Measurements from ENCODE around the gene TRIM29. TPM values are rescaled to one million over a fixed set of nuclear protein-coding genes. Genes with fewer than 3 reads are reported as not detected.

The TRIM29 gene
- polyA plus RNA-seq, 3 donors from 2014 or later: not detected

DNA sequence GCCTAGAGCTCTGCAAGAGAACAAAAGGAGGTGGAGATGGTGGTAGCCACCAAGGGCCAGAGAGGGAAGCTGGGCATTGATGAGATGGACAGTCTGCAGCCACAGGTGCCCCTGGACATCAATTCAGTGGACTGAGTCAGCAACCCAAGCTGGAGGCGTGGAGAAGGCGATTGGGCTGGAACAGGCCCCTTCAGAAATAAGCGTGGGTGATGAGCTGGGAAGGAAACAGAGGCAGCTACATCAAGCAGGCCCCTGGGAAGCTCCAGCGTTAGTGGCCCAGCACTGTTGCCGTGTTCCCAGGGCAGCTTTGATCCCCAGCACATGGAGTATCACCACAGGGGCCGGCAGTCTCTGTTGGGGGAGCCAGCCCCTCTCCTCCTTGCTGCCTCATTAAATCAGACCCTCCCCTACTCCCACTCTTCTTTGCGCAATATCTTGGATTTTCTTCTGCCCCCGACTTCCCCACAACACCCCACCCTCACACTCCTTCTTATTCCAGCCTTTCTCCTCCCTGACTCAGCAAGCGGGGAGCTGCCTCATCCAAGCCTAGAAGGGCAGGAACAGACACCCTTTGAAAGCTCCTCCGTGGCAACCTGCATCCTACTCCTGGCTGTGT, 41.3 kb upstream of the TRIM29 start:
- Mint-ChIP-seq H3K4me3 (no peak overlapping the region), H3K27me3 (ENCODE audit: low read depth in 3 of 3) (peaks cover 1 to 7% (median 6%) of the 10 kb centered on the region in 3 donors), H3K9me3 (no peaks in the 10 kb centered on the region), H3K27ac (peak overlapping the region in 1 of 6 donors; percentile 0), H3K36me3 (no peaks in the 10 kb centered on the region), H3K4me1 (no peaks in the 10 kb centered on the region)
- no peak for DNase-seq

DNA sequence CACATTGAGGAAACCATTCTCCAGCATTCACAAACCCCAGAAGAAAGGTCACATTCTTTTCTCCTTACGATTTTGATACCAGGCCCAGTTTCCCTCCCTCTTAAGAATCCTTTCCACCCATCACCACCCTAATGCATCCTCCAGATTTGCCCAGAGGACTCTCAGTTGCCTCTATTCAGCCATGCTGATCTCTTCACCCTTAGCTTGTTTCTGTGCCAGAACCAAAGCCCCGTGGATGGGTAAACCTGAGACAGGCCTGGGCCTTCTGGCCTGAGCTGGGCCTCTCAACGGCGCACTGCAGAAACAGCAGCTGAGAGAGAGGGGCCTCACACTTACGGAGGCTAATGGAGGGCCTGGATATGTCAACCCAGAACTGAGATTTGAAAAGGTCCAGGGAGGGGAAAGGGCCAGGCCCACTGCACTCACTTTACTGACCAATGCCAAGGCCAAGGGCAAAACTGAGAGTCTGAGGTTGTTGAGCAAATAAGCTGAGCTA, 40.7 kb upstream of the TRIM29 start:
- H3K4me3 Mint-ChIP-seq: no peak overlapping the region
- H3K27me3 Mint-ChIP-seq (ENCODE audit: low read depth in 3 of 3): peaks cover 1 to 7% (median 7%) of the 10 kb centered on the region in 3 donors
- no peaks in the 10 kb centered on the region for H3K9me3 Mint-ChIP-seq
- no peaks in the 10 kb centered on the region for H3K4me1 Mint-ChIP-seq
- DNase-seq: no peak
- H3K36me3 Mint-ChIP-seq: no peaks in the 10 kb centered on the region
- peak overlapping the region in 1 of 6 donors; percentile 0 for H3K27ac Mint-ChIP-seq

DNA sequence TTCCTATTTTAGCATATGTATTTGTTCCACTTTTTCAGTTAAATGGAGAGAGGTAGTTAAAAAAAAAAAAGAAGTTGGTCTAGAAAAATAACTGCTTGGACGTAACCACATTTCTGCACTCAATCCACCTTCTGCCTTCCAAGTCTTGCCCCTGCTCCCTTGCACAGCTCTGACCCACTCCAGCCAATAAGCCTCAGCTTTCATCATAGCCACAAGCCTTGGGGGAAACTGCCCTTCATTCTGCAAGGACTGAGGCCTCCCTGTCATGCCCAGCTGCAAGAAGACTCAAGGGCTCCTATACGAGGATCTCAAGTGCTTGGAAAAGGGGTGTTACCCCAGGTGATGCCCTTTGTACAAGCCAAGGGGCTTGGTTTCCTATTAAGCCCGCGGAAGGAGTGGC, 37.0 kb upstream of the TRIM29 start:
- H3K27me3 Mint-ChIP-seq (ENCODE audit: low read depth in 3 of 3): peaks cover 2 to 15% (median 10%) of the 10 kb centered on the region in 3 donors
- no peak overlapping the region for H3K27ac Mint-ChIP-seq
- peaks cover 0 to 2% of the 10 kb centered on the region in 2 donors for H3K4me1 Mint-ChIP-seq

DNA sequence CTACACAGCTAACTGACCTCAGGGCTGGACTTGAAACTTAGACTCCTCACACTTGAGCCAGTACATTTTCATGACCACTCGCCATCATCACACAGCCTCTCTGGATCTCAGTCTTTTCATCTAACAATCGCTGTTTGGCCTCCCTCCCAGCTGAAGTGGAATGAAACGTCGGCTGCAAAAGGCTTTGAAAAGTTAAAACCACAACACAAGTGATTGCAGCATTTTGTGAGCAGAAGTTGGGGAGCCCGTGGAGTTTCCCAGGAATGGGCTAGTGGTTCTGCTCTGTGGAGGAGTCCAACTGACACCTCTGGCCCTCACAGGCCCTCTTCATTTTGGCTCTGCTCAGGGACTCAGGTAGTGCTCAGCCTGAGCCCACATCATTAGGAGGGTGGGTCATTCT, 35.9 kb upstream of the TRIM29 start:
- Mint-ChIP-seq H3K4me3 (no peak overlapping the region), H3K4me1 (peaks cover 1 to 5% of the 10 kb centered on the region in 2 donors), H3K36me3 (peaks cover 0 to 4% (median 0%) of the 10 kb centered on the region in 3 donors), H3K27me3 (ENCODE audit: low read depth in 3 of 3) (peaks cover 2 to 20% (median 9%) of the 10 kb centered on the region in 3 donors), H3K9me3 (no peaks in the 10 kb centered on the region), H3K27ac (no peak overlapping the region)
- DNase-seq: no peak

More for the DNA sequence above, 37.0 kb upstream of the TRIM29 start:
- Mint-ChIP-seq H3K36me3 (peaks cover 0 to 4% (median 0%) of the 10 kb centered on the region in 3 donors), H3K9me3 (no peaks in the 10 kb centered on the region), H3K4me3 (no peak overlapping the region)
- DNase-seq: no peak

DNA sequence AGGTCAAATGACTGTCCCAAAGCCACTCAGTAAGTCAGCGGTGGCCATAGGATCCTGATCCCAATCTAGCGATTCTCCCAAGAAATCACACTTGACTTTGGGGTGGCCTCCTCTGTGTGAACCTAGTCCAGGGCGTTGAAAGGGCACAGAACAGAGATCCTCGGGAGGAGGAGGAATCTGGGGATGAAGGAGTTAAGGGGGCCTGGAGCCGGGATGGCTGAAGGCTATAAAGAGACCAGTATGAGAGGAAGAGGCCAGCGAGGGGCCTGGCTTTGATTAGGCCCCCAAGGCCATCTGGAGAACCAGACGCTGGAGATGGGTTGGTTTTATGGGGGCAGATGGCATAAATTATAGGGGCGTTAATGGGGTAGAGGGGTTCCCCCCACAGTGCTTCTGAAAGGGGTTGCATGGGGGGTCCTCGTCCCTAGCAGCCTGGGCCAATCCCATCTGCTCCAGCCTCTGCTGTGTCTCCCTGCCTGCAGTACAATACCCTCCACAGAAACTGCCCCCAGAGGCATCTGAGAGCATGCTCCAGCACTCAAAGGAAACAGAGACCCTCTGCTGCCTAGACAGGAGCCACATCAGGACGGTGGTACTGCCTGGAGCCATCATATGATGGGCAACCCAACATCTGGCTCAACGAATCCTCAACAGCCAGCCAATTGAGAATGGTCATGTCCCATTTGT, 35.2 kb upstream of the TRIM29 start:
- H3K9me3 Mint-ChIP-seq: no peaks in the 10 kb centered on the region
- H3K27ac Mint-ChIP-seq: no peak overlapping the region
- no peak overlapping the region for H3K4me3 Mint-ChIP-seq
- peaks cover 6 to 9% of the 10 kb centered on the region in 2 donors for H3K4me1 Mint-ChIP-seq
- H3K36me3 Mint-ChIP-seq: peaks cover 0 to 4% (median 0%) of the 10 kb centered on the region in 3 donors
- DNase-seq: no peak
- H3K27me3 Mint-ChIP-seq (ENCODE audit: low read depth in 3 of 3): peaks cover 5 to 22% (median 9%) of the 10 kb centered on the region in 3 donors

DNA sequence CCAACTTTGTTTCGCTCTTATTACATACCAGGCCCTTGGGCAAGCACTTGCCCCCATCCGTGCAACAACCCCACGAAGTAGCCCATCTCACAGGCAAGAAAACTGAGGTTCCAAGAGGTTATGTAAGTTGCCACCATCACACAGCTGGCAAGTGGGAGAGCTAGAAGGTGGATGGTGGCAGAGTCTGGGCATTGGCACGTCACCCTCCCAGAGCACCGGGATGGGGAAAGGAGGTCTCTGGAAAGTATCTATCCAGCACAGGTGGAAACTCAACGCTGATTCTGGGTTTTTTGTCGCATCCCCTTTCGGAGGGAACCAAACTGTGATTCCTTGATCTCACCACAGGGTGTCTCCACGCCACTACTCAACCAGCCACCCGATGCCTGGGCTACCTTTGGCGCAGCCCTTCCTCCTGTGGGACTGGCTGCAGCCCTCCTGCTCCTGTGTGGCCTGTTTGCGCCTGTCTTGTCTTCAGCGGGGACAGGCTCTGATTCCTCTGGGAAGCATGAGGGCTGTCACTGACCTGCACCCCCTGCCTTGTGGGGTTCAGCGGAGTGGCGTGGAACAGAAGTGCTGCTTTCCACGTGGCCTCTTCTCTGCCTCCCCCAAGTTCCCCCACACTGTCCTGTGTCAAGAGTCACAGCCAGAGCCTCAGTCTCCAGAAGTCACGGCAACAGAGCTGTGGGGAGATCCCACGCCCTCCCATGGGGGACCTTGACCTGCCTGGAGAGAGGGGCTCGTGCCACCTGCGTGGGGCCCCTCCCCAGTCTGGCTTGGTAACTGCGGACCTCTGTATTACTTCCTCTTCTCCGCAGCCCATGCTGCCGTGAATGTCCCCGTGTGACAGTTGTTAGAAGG, 34.4 kb upstream of the TRIM29 start:
- no peak overlapping the region for H3K27ac Mint-ChIP-seq
- H3K27me3 Mint-ChIP-seq (ENCODE audit: low read depth in 3 of 3): peaks cover 5 to 24% (median 9%) of the 10 kb centered on the region in 3 donors
- peaks cover 6 to 9% of the 10 kb centered on the region in 2 donors for H3K4me1 Mint-ChIP-seq

DNA sequence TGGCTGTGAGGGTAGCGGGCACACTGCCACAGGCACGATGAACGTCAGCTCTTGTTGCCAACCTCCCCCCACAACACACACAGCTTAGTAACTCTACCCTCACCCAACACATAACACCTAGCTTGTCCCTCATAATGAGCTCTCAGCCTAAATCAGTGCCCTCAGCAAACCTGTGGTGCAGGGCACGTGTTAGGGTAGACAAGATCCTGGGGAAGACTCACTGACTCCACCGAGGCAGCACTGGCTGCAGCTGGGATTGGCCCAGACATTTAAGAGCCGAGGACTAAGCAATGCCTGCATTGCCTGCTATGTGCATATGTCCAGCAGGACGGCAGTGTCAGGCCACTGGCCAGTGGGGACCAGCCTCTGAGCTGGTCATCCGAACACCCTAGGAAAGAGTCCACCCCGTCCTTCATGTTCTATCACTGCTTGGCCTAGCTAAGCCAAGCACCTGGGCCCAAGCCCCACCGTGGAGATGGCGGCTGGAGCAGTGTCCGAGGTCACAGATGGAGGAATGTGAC, 32.9 kb upstream of the TRIM29 start:
- Mint-ChIP-seq H3K27me3 (ENCODE audit: low read depth in 3 of 3) (peaks cover 9 to 37% (median 11%) of the 10 kb centered on the region in 3 donors), H3K9me3 (peaks cover 0 to 2% (median 0%) of the 10 kb centered on the region in 6 donors), H3K36me3 (peaks cover 0 to 6% (median 4%) of the 10 kb centered on the region in 3 donors), H3K4me3 (peak overlapping the region in 1 of 5 donors; percentile 22), H3K27ac (no peak overlapping the region), H3K4me1 (peaks cover 6 to 9% of the 10 kb centered on the region in 2 donors)
- no peak for DNase-seq

More for the DNA sequence above, 34.4 kb upstream of the TRIM29 start:
- Mint-ChIP-seq H3K9me3 (no peaks in the 10 kb centered on the region), H3K4me3 (no peak overlapping the region), H3K36me3 (peaks cover 0 to 4% (median 0%) of the 10 kb centered on the region in 3 donors)
- DNase-seq: peak; percentile 14 to 27 (median 18)

DNA sequence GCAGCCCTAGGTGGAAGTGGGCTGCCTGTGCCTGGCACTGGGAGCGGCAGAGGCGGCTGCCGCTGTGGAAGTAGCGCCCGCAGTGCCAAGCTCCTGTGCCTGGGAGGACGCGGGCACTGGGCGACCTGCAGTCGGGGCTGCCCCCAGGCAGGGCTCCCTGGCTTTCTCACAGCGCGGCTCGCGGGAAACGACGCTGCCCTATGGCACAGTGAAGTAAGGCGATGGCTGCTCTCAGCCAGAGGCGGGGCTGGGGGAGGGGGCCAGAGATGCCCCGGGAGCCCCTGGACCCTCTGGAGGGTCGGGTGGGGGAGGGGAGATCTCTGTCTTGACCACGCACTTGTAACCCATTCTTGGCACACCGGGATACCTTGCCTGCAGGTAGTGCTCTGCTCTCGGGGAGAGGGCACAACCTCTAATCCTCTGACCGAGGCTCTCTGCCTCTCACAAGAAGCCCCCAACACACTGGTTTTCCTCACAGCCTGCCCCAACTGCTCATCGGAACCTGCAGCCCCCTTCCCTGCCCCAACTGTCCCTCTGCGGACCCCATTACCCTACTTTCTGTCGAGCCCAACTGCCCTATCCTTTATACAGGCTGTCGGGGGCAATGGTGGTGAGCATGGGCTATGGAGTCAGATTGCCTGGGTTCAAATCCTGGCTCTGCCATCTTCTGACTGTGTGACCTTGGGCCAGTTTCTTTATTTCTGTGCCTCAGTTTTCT, 32.2 kb upstream of the TRIM29 start:
- Mint-ChIP-seq H3K27me3 (ENCODE audit: low read depth in 3 of 3) (peaks cover 9 to 39% (median 16%) of the 10 kb centered on the region in 3 donors), H3K36me3 (peaks cover 0 to 8% (median 4%) of the 10 kb centered on the region in 3 donors), H3K4me1 (peaks cover 6 to 9% of the 10 kb centered on the region in 2 donors), H3K4me3 (peak overlapping the region in 2 of 5 donors; percentile 22 to 27), H3K9me3 (peaks cover 0 to 8% (median 2%) of the 10 kb centered on the region in 6 donors), H3K27ac (no peak overlapping the region)
- DNase-seq: no peak

DNA sequence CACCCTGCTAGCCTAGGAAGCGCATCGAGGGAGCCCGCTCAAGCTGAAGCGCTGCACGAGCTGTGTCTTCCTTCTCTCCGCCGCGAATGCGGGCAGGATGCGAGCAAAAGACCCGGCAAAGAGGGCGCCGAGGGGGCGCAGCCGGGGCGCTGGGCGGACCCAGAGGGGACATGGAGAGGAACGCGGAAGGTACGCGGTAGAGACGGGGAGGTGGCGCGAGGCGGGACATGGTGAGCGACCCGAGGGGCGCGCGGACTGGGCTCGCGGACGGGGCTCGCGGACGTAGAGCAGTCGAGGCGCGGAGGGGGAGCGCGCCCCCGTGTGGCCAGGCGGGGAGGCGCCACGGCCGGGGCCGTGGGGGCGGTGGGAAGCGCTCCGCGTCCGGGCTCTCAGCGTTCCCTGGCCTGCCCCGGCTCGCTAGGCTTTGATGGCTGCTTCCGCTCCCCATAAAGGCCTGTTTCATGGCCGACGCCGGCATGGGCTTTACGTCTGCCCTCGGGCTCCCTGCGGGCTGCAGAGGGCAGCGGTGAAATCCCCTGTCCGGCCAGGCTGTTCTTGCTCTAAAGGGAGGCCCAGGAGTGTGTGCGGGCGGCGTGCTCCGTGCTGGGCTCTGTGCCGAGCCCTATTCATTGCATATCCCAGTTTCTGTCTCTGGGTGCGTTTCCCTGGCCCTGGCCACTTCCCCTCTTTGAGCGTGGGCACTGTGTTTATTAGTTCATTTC, 31.2 kb upstream of the TRIM29 start:
- no peak overlapping the region for H3K27ac Mint-ChIP-seq
- peaks cover 9 to 41% (median 16%) of the 10 kb centered on the region in 3 donors for H3K27me3 Mint-ChIP-seq (ENCODE audit: low read depth in 3 of 3)
- DNase-seq: peak; percentile 47 to 55 (median 50)
- peaks cover 0 to 8% (median 4%) of the 10 kb centered on the region in 3 donors for H3K36me3 Mint-ChIP-seq
- H3K9me3 Mint-ChIP-seq: peaks cover 0 to 16% (median 5%) of the 10 kb centered on the region in 6 donors
- H3K4me1 Mint-ChIP-seq: peaks cover 6 to 9% of the 10 kb centered on the region in 2 donors
- H3K4me3 Mint-ChIP-seq: peak overlapping the region; percentile 68 to 80 (median 75)

- H3K4me3 Mint-ChIP-seq: peak overlapping the region; percentile 68 to 80 (median 75)
- H3K36me3 Mint-ChIP-seq: peaks cover 0 to 8% (median 4%) of the 10 kb centered on the region in 3 donors
- H3K27ac Mint-ChIP-seq: no peak overlapping the region
- peaks cover 11 to 40% (median 18%) of the 10 kb centered on the region in 3 donors for H3K27me3 Mint-ChIP-seq (ENCODE audit: low read depth in 3 of 3)
- H3K4me1 Mint-ChIP-seq: peaks cover 6 to 9% of the 10 kb centered on the region in 2 donors
- DNase-seq: no peak
- H3K9me3 Mint-ChIP-seq: peaks cover 0 to 16% (median 6%) of the 10 kb centered on the region in 6 donors
These were observed 30.4 kb upstream of the TRIM29 start for GRCh38 chr11:120168108-120168959.

DNA sequence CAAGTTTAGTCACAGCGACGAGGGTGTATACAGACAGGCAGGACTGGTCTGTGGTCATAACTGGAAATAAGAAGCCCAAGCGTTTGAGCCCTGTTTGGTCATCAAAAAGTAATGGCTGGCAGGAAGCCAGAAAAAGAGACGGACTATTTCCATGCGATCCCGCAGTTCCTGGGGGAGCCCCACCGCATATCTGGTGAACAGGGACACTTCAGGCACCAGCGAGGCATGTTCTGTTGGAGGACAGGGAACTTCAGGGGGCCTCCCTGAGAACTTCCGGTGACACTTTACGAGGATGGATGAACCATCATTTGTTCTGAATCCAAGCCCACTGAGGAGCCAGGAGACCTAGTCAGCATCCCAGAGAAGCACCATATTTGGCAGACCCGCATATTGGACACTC, 29.7 kb upstream of the TRIM29 start:
- Mint-ChIP-seq H3K4me1 (peaks cover 6 to 9% of the 10 kb centered on the region in 2 donors), H3K27me3 (ENCODE audit: low read depth in 3 of 3) (peaks cover 15 to 36% (median 18%) of the 10 kb centered on the region in 3 donors), H3K36me3 (peaks cover 0 to 8% (median 4%) of the 10 kb centered on the region in 3 donors), H3K4me3 (peak overlapping the region in 4 of 5 donors; percentile 13 to 38 (median 16)), H3K9me3 (peaks cover 0 to 16% (median 6%) of the 10 kb centered on the region in 6 donors), H3K27ac (no peak overlapping the region)
- DNase-seq: no peak
